ENCODE results near the gene SLCO2A1.

DNA sequence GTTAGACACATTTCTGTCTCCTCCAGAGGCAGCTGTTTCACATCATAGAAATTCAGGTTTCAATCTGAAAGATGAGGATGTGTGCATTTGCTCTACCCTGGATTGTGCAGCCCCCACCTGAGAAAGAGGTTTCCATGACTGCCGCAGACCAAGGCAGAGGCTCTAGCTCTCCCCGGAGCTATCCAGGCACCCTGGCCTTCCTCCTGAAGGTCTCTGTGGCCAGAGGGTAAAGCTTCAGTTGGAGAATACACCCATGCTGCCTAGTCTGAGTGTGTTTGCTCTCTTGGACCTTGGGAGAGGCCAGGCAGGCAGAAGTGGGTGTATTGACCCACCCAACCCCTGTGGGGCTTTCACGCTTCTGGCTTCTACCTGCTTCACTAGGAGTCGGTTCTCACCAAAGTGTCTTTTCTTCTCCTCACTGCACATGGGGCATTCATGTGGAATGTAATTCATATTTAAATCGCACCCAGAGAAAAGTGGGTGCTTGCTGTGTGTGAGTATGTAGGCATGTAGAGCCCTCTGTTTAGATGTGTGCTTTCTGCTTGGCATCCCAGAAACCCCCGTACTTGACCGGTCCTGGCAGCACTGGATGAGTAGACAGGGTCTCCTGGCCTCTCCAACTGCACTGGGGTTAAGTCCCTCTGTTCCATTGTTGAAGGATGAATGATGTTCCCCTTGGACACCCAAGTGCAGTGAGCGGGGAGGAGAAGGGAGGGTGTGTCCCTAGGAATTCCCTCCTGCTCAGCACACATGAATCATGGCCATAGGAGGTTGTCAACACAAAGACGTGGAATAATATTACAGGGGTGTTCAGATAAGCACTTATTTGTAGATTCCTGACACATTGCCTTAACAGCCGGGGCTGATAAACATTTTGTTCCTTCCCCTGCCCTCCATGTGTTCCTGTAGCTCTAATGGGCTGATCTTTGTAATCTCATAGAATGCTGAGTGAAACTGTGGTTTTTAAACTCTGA lies 113.8 kb downstream of the SLCO2A1 start:
- TF ChIP-seq EZH2 (IDR thresholded peaks at IDR 0.05; ENCODE audit: borderline replicate concordance, insufficient read depth, low read depth, low read length, poor library complexity, severe bottlenecking) = no peak
- TF ChIP-seq, protein P1, sequence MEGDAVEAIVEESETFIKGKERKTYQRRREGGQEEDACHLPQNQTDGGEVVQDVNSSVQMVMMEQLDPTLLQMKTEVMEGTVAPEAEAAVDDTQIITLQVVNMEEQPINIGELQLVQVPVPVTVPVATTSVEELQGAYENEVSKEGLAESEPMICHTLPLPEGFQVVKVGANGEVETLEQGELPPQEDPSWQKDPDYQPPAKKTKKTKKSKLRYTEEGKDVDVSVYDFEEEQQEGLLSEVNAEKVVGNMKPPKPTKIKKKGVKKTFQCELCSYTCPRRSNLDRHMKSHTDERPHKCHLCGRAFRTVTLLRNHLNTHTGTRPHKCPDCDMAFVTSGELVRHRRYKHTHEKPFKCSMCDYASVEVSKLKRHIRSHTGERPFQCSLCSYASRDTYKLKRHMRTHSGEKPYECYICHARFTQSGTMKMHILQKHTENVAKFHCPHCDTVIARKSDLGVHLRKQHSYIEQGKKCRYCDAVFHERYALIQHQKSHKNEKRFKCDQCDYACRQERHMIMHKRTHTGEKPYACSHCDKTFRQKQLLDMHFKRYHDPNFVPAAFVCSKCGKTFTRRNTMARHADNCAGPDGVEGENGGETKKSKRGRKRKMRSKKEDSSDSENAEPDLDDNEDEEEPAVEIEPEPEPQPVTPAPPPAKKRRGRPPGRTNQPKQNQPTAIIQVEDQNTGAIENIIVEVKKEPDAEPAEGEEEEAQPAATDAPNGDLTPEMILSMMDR (IDR thresholded peaks at IDR 0.05) = no peak
